ENCODE data around the gene PIEZO2.

PIEZO2 gene

DNA sequence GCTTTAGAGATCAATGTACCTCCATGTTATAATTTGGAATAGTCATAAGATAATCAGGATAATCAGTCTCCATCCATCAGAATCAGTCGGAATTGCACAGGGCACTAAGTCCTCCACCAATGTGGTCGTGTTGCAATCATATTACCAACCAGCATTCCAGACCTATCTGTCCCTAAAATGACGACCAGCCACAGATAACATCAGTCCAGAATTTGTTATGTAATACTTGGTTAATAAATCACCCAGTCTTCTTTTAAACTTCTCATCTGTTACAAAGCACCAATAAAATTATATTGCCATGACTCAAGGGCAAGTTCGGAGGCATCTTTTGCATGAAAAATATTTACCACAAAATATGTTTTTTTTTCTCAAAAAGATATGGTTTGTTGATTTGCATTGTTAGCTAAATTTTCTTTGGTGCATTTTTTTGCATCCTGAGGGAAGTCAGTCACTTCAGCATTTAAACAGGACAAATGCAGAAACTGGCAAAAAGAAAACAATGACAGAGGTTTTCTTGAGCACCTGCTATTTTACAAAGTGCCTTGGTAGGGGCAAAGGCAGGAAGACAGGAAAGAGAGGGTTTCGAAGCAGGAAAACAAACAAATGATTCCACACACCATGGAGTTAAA, 29.3 kb downstream of the PIEZO2 start:
- no peak for TF ChIP-seq GABPA (IDR thresholded peaks at IDR 0.05; ENCODE audit: low read depth)
- TF ChIP-seq, protein P1, sequence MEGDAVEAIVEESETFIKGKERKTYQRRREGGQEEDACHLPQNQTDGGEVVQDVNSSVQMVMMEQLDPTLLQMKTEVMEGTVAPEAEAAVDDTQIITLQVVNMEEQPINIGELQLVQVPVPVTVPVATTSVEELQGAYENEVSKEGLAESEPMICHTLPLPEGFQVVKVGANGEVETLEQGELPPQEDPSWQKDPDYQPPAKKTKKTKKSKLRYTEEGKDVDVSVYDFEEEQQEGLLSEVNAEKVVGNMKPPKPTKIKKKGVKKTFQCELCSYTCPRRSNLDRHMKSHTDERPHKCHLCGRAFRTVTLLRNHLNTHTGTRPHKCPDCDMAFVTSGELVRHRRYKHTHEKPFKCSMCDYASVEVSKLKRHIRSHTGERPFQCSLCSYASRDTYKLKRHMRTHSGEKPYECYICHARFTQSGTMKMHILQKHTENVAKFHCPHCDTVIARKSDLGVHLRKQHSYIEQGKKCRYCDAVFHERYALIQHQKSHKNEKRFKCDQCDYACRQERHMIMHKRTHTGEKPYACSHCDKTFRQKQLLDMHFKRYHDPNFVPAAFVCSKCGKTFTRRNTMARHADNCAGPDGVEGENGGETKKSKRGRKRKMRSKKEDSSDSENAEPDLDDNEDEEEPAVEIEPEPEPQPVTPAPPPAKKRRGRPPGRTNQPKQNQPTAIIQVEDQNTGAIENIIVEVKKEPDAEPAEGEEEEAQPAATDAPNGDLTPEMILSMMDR (IDR thresholded peaks at IDR 0.05; ENCODE audit: insufficient read depth, low read length) = no peak
- TF ChIP-seq, protein P2, sequence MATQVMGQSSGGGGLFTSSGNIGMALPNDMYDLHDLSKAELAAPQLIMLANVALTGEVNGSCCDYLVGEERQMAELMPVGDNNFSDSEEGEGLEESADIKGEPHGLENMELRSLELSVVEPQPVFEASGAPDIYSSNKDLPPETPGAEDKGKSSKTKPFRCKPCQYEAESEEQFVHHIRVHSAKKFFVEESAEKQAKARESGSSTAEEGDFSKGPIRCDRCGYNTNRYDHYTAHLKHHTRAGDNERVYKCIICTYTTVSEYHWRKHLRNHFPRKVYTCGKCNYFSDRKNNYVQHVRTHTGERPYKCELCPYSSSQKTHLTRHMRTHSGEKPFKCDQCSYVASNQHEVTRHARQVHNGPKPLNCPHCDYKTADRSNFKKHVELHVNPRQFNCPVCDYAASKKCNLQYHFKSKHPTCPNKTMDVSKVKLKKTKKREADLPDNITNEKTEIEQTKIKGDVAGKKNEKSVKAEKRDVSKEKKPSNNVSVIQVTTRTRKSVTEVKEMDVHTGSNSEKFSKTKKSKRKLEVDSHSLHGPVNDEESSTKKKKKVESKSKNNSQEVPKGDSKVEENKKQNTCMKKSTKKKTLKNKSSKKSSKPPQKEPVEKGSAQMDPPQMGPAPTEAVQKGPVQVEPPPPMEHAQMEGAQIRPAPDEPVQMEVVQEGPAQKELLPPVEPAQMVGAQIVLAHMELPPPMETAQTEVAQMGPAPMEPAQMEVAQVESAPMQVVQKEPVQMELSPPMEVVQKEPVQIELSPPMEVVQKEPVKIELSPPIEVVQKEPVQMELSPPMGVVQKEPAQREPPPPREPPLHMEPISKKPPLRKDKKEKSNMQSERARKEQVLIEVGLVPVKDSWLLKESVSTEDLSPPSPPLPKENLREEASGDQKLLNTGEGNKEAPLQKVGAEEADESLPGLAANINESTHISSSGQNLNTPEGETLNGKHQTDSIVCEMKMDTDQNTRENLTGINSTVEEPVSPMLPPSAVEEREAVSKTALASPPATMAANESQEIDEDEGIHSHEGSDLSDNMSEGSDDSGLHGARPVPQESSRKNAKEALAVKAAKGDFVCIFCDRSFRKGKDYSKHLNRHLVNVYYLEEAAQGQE (IDR thresholded peaks at IDR 0.05; ENCODE audit: insufficient replicate concordance, low read depth) = no peak
- TF ChIP-seq SPI1 (IDR thresholded peaks at IDR 0.05; ENCODE audit: borderline replicate concordance, low read depth) = no peak
- no peak for TF ChIP-seq POLR2AphosphoS5 (IDR thresholded peaks at IDR 0.05; ENCODE audit: low read depth)
- no peaks in the 10 kb centered on the region for H3K27me3 ChIP-seq (ENCODE audit: insufficient read depth, poor library complexity, severe bottlenecking)
- no peak overlapping the region for H3K4me3 ChIP-seq (replicated peaks; ENCODE audit: insufficient read depth, low read length)
- H3K27ac ChIP-seq (replicated peaks) = no peak overlapping the region
- DNase-seq (ENCODE audit: low read depth in 1 of 2, low spot score in 1 of 2) = no peak

DNA sequence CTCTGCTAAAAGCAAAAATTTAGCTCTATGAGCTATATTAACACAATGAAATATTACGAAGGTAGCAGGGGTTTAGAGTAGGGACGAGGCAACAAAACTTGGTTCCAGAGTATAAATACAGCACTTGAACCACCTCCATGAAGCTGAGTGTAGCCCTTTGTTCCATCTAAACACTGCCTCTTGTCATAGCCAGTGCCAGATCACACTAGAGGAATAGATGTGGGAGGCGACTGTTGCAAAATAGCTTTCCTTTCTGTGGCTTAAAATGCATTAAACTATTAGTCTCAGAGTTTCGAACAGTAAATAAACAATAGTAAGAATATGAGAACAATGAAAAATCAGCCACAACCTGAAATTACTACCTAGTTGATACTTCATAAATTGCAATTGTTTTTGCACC, 29.8 kb downstream of the PIEZO2 start:
- Histone ChIP-seq H3K4me3 (replicated peaks; ENCODE audit: insufficient read depth, low read length) (no peak overlapping the region), H3K27me3 (ENCODE audit: insufficient read depth, poor library complexity, severe bottlenecking) (no peaks in the 10 kb centered on the region), H3K27ac (replicated peaks) (no peak overlapping the region)
- DNase-seq (ENCODE audit: low read depth in 1 of 2, low spot score in 1 of 2) = no peak
- TF ChIP-seq POLR2AphosphoS5 (IDR thresholded peaks at IDR 0.05; ENCODE audit: low read depth) (no peak), SPI1 (IDR thresholded peaks at IDR 0.05; ENCODE audit: borderline replicate concordance, low read depth) (no peak), GABPA (IDR thresholded peaks at IDR 0.05; ENCODE audit: low read depth) (no peak)
- TF ChIP-seq, protein P2 (IDR thresholded peaks at IDR 0.05; ENCODE audit: insufficient replicate concordance, low read depth) = no peak
- TF ChIP-seq, protein P1 (IDR thresholded peaks at IDR 0.05; ENCODE audit: insufficient read depth, low read length) = no peak

- Histone ChIP-seq H3K27me3 (ENCODE audit: insufficient read depth, poor library complexity, severe bottlenecking) (peaks cover 4% of the 10 kb centered on the region), H3K27ac (replicated peaks) (no peak overlapping the region), H3K4me3 (replicated peaks; ENCODE audit: insufficient read depth, low read length) (no peak overlapping the region)
- no peak for DNase-seq (ENCODE audit: low read depth in 1 of 2, low spot score in 1 of 2)
- TF ChIP-seq SPI1 (IDR thresholded peaks at IDR 0.05; ENCODE audit: borderline replicate concordance, low read depth) = no peak
- TF ChIP-seq, protein P2 (IDR thresholded peaks at IDR 0.05; ENCODE audit: insufficient replicate concordance, low read depth) = no peak
- TF ChIP-seq, protein P1 (IDR thresholded peaks at IDR 0.05; ENCODE audit: insufficient read depth, low read length) = no peak
- no peak for TF ChIP-seq POLR2AphosphoS5 (IDR thresholded peaks at IDR 0.05; ENCODE audit: low read depth)
- no peak for TF ChIP-seq GABPA (IDR thresholded peaks at IDR 0.05; ENCODE audit: low read depth)
These were observed 31.2 kb downstream of the PIEZO2 start for GRCh38 chr18:11118051-11118766.
